Head of caudate nucleus (tissue), 42 donors: ENCODE measurements around the gene TIMELESS.
"Not testable (repeated sequence)": the region's sequence is repeated elsewhere in the genome, so short reads cannot be mapped to it uniquely, and the experiment has no call there.

ENCODE experiments used
- DNase-seq, 42 donors: peaks; one replicate each; pipeline versions ENCODE4 v3.0.0 to v3.0.0-alpha.2; 2020 to 2021; ENCODE audit warnings: mixed read lengths in 7 of 42
- intact Hi-C: fragments of 100-400 bp; cut with DNase I; formaldehyde crosslinking; loops from one replicate; pipeline ENCODE4 v1.15.0; 2022

Gene TIMELESS

GRCh38 chr12:56448860-56449621, at the start of gene TIMELESS:
TIMELESS (minus strand) TSS chr12:56449426; CDS start chr12:56434170, 15,256 bp downstream.
- intact Hi-C loops = no loop called here
- peak; percentile 75 to 97 (median 93) for DNase-seq

- intact Hi-C loops, DNase-seq: not testable (repeated sequence)
These were observed 49.1 kb upstream of the TIMELESS start for GRCh38 chr12:56498126-56498902.

- DNase-seq = peak; percentile 10 to 88 (median 70)
- intact Hi-C loops = not testable (repeated sequence)
These were observed 47.5 kb upstream of the TIMELESS start for GRCh38 chr12:56496704-56497103.

- intact Hi-C loops = not testable (repeated sequence)
- peak in 1 of 42 donors; percentile 16 for DNase-seq
These were observed 45.3 kb upstream of the TIMELESS start for GRCh38 chr12:56494481-56494880.

- DNase-seq, intact Hi-C loops: not testable (repeated sequence)
These were observed 44.8 kb upstream of the TIMELESS start for GRCh38 chr12:56494106-56494415.

GRCh38 chr12:56493409-56494105, 44.3 kb upstream of the TIMELESS start:
- intact Hi-C loops = not testable (repeated sequence)
- peak in 1 of 42 donors; percentile 18 for DNase-seq

GRCh38 chr12:56490360-56490759, 41.1 kb upstream of the TIMELESS start:
- DNase-seq = peak in 1 of 42 donors; percentile 5
- intact Hi-C loops = no loop called here

- peak; percentile 57 to 96 (median 86) for DNase-seq
These were observed 39.1 kb upstream of the TIMELESS start, which contains the start of gene GLS2 for GRCh38 chr12:56488041-56488955. GLS2 (minus strand) TSS chr12:56488161; CDS start chr12:56488118, 43 bp downstream.

GRCh38 chr12:56487448-56488040, 38.3 kb upstream of the TIMELESS start:
- peak; percentile 25 to 76 (median 50) for DNase-seq

More at GRCh38 chr12:56488041-56488955, 39.1 kb upstream of the TIMELESS start, which contains the start of gene GLS2:
- intact Hi-C loops = no loop called here

GRCh38 chr12:56486694-56487093, 37.5 kb upstream of the TIMELESS start:
- DNase-seq = no peak

More at GRCh38 chr12:56487448-56488040, 38.3 kb upstream of the TIMELESS start:
- intact Hi-C loops = no loop called here

GRCh38 chr12:56484566-56484965, 35.3 kb upstream of the TIMELESS start:
- intact Hi-C loops = no loop called here

More at GRCh38 chr12:56486694-56487093, 37.5 kb upstream of the TIMELESS start:
- intact Hi-C loops = no loop called here

GRCh38 chr12:56479625-56480024, 30.4 kb upstream of the TIMELESS start:
- DNase-seq = no peak
- intact Hi-C loops = no loop called here

More at GRCh38 chr12:56484566-56484965, 35.3 kb upstream of the TIMELESS start:
- no peak for DNase-seq

- intact Hi-C loops = no loop called here
These were observed 28.4 kb upstream of the TIMELESS start for GRCh38 chr12:56477521-56478225.

GRCh38 chr12:56476972-56477432, 27.8 kb upstream of the TIMELESS start:
- no peak for DNase-seq
- intact Hi-C loops = no loop called here

More at GRCh38 chr12:56477521-56478225, 28.4 kb upstream of the TIMELESS start:
- no peak for DNase-seq

GRCh38 chr12:56476143-56476542, 26.9 kb upstream of the TIMELESS start:
- DNase-seq = no peak
- intact Hi-C loops = no loop called here

- no peak for DNase-seq
- intact Hi-C loops = no loop called here
These were observed 25.2 kb upstream of the TIMELESS start for GRCh38 chr12:56474389-56474788.
